HepG2 (cell line): ENCODE measurements around the gene VPS11. TPM values are rescaled to one million over a fixed set of nuclear protein-coding genes. Genes with fewer than 3 reads are reported as not detected.

Experiments used
- ARHGAP35 ChIP-seq: sonication (generic); formaldehyde crosslinking; IDR thresholded peaks from 2 replicates; pipeline ENCODE4 v1.9.0; 2022; ENCODE audit warnings: mild to moderate bottlenecking, inconsistent platforms, moderate library complexity, missing genetic modification reagents, borderline replicate concordance
- MAFG ChIP-seq: sonication (generic); formaldehyde crosslinking; IDR thresholded peaks from 2 replicates; pipeline ENCODE4 v1.5.1; 2020; ENCODE audit warnings: mild to moderate bottlenecking, missing genetic modification reagents
- NCOA1 ChIP-seq: sonication (generic); formaldehyde crosslinking; IDR thresholded peaks from 2 replicates; pipeline ENCODE4 v1.9.0; 2021; ENCODE audit warnings: missing genetic modification reagents
- PAF1 ChIP-seq: IDR thresholded peaks from 2 replicates; pipeline ENCODE4 v1.6.1; 2016; ENCODE audit warnings: missing genetic modification reagents, missing compliant biosample characterization
- SPEN ChIP-seq: sonication (generic); formaldehyde crosslinking; IDR thresholded peaks from 2 replicates; pipeline ENCODE4 v1.5.1; 2020; ENCODE audit warnings: low read depth, mild to moderate bottlenecking, missing genetic modification reagents
- TAF15 ChIP-seq: fragments of 200-400 bp; formaldehyde crosslinking; IDR thresholded peaks from one replicate; pipeline ENCODE4 v1.6.1; 2018; ENCODE audit warnings: mild to moderate bottlenecking, low read depth, low read length; ENCODE audit not compliant: poor library complexity, severe bottlenecking
- ZNF431 ChIP-seq: sonication (generic); formaldehyde crosslinking; IDR thresholded peaks from 2 replicates; pipeline ENCODE4 v1.9.0; 2022; ENCODE audit warnings: missing genetic modification reagents, low read depth, mild to moderate bottlenecking, borderline replicate concordance
- ZNF501 ChIP-seq: sonication (generic); formaldehyde crosslinking; IDR thresholded peaks from 2 replicates; pipeline ENCODE4 v1.5.1; 2020; ENCODE audit warnings: mild to moderate bottlenecking, moderate library complexity, missing genetic modification reagents
- ZNF605 ChIP-seq: sonication (generic); formaldehyde crosslinking; IDR thresholded peaks from 2 replicates; pipeline ENCODE4 v1.8.0; 2022; ENCODE audit warnings: mild to moderate bottlenecking, missing genetic modification reagents
- ZNF720 ChIP-seq: sonication (generic); formaldehyde crosslinking; IDR thresholded peaks from 2 replicates; pipeline ENCODE4 v1.4.0; 2020; ENCODE audit warnings: missing genetic modification reagents
- ZNF747 ChIP-seq: sonication (generic); formaldehyde crosslinking; IDR thresholded peaks from 2 replicates; pipeline ENCODE4 v1.8.1; 2023; ENCODE audit warnings: missing genetic modification reagents, mild to moderate bottlenecking, borderline replicate concordance
- ZNF749 ChIP-seq: sonication (generic); formaldehyde crosslinking; IDR thresholded peaks from 2 replicates; pipeline ENCODE4 v1.8.0; 2022; ENCODE audit warnings: mild to moderate bottlenecking, missing genetic modification reagents, moderate library complexity, borderline replicate concordance
- ZSCAN22 ChIP-seq: sonication (generic); formaldehyde crosslinking; IDR thresholded peaks from 2 replicates; pipeline ENCODE4 v1.4.0; 2020; ENCODE audit warnings: mild to moderate bottlenecking, missing genetic modification reagents
- ZSCAN29 ChIP-seq: sonication (generic); formaldehyde crosslinking; conservative IDR thresholded peaks from 2 replicates; pipeline ENCODE4 v1.4.0; 2020; ENCODE audit warnings: mild to moderate bottlenecking, missing genetic modification reagents
- polyA plus RNA-seq, 8 experiments: library from polyadenylated mRNA; depleted of rRNA in 3 of 8; stranded (reverse) in 7 of 8; unstranded in 1 of 8; fragments of >200 nt; fragmentation: Illumina TruSeq in 4 of 8; extraction: Trizol in 4 of 8; gene quantifications; 2 replicates each; pipeline versions ENCODE4 v1.2.1 to v1.2.3, GENCODE V29; 2011 to 2016; ENCODE audit warnings: low read depth in 4 of 8, missing spikeins in 1 of 8, mixed read lengths in 1 of 8; ENCODE audit not compliant: insufficient read depth in 1 of 8
- total RNA-seq, 5 experiments: library from RNA; depleted of rRNA; stranded (reverse); fragments of >200 nt; fragmentation: Illumina TruSeq; extraction: Trizol; gene quantifications; 2 replicates each; pipeline ENCODE4 v1.2.3, GENCODE V29; 2016; ENCODE audit warnings: low read depth in 1 of 5
- TF ChIP-seq, protein P1 (sequence below): sonication (generic); formaldehyde crosslinking; IDR thresholded peaks from 2 replicates; pipeline ENCODE4 v1.4.0; 2020; ENCODE audit warnings: missing genetic modification reagents
- TF ChIP-seq, protein P2 (sequence below): sonication (generic); formaldehyde crosslinking; IDR thresholded peaks from 2 replicates; pipeline ENCODE4 v1.9.0; 2022; ENCODE audit warnings: missing genetic modification reagents, mild to moderate bottlenecking, borderline replicate concordance
- TF ChIP-seq, protein P3 (sequence below): sonication (generic); formaldehyde crosslinking; IDR thresholded peaks from 2 replicates; pipeline ENCODE4 v1.8.0; 2022; ENCODE audit warnings: missing genetic modification reagents, mild to moderate bottlenecking, moderate library complexity, borderline replicate concordance
- TF ChIP-seq, protein P4 (sequence below): sonication (generic); formaldehyde crosslinking; conservative IDR thresholded peaks from 2 replicates; pipeline ENCODE4 v1.8.1; 2023; ENCODE audit warnings: missing genetic modification reagents
- TF ChIP-seq, protein P5 (sequence below): sonication (generic); formaldehyde crosslinking; IDR thresholded peaks from 2 replicates; pipeline ENCODE4 v1.4.0; 2020; ENCODE audit warnings: low read depth, mild to moderate bottlenecking, missing genetic modification reagents

The VPS11 gene
- total and polyA plus RNA-seq, 2 of the 13 experiments (the other 11 are each of a cell fraction or from before 2014, with no cell fraction given): 13.7 to 21.6 TPM

DNA sequence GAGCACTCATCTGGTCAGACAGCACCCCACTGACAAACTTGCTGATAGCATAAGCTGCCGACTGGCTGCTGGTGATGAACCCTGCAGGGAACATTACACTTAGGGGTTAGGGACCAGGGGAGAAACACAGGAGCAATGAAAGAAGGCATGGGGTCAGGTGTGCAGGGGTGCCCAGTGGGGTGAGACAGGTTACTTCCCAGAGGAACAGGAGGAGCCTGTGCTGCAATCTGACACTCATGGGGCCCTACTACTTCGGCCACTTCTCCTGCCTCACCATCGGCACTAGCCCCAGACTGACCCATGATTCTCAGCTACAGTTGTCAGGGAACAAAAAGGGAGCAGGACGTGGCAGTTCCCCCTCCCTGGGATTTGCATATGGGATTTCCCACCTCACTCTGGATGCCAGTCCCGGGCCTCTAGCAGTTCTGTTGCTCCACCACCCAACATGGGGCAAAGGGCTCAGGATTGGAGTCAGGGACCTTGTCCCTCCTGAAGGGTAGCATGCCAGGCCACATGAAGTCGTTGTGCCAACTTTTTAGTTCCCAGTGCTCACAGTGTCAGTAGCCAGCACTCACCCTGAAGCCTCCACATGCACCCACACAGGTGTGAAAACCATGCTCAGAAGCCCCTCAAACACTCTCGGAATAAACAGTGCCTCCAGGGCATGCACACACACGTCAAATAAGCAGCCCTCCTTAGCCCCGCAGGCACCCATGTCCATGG, 39.1 kb upstream of the VPS11 start (continued):
- TF ChIP-seq, protein P1, sequence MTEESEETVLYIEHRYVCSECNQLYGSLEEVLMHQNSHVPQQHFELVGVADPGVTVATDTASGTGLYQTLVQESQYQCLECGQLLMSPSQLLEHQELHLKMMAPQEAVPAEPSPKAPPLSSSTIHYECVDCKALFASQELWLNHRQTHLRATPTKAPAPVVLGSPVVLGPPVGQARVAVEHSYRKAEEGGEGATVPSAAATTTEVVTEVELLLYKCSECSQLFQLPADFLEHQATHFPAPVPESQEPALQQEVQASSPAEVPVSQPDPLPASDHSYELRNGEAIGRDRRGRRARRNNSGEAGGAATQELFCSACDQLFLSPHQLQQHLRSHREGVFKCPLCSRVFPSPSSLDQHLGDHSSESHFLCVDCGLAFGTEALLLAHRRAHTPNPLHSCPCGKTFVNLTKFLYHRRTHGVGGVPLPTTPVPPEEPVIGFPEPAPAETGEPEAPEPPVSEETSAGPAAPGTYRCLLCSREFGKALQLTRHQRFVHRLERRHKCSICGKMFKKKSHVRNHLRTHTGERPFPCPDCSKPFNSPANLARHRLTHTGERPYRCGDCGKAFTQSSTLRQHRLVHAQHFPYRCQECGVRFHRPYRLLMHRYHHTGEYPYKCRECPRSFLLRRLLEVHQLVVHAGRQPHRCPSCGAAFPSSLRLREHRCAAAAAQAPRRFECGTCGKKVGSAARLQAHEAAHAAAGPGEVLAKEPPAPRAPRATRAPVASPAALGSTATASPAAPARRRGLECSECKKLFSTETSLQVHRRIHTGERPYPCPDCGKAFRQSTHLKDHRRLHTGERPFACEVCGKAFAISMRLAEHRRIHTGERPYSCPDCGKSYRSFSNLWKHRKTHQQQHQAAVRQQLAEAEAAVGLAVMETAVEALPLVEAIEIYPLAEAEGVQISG: peak; percentile 4; the same call in 1 of the 2 replicates
- TF ChIP-seq TAF15: no peak
- no peak for TF ChIP-seq MAFG (CRISPR knock-in tag)
- no peak for TF ChIP-seq PAF1 (CRISPR knock-in tag)
- no peak for TF ChIP-seq ZNF501 (CRISPR knock-in tag)
- no peak for TF ChIP-seq NCOA1 (CRISPR knock-in tag)
- TF ChIP-seq ZNF605 (CRISPR knock-in tag): no peak
- TF ChIP-seq ZSCAN22 (CRISPR knock-in tag): no peak
- TF ChIP-seq, protein P2, sequence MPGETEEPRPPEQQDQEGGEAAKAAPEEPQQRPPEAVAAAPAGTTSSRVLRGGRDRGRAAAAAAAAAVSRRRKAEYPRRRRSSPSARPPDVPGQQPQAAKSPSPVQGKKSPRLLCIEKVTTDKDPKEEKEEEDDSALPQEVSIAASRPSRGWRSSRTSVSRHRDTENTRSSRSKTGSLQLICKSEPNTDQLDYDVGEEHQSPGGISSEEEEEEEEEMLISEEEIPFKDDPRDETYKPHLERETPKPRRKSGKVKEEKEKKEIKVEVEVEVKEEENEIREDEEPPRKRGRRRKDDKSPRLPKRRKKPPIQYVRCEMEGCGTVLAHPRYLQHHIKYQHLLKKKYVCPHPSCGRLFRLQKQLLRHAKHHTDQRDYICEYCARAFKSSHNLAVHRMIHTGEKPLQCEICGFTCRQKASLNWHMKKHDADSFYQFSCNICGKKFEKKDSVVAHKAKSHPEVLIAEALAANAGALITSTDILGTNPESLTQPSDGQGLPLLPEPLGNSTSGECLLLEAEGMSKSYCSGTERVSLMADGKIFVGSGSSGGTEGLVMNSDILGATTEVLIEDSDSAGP (CRISPR knock-in tag): 0 out of 2 replicates have a peak, but pooled peaks have one; percentile 21
- no peak for TF ChIP-seq ARHGAP35
- TF ChIP-seq, protein P3, sequence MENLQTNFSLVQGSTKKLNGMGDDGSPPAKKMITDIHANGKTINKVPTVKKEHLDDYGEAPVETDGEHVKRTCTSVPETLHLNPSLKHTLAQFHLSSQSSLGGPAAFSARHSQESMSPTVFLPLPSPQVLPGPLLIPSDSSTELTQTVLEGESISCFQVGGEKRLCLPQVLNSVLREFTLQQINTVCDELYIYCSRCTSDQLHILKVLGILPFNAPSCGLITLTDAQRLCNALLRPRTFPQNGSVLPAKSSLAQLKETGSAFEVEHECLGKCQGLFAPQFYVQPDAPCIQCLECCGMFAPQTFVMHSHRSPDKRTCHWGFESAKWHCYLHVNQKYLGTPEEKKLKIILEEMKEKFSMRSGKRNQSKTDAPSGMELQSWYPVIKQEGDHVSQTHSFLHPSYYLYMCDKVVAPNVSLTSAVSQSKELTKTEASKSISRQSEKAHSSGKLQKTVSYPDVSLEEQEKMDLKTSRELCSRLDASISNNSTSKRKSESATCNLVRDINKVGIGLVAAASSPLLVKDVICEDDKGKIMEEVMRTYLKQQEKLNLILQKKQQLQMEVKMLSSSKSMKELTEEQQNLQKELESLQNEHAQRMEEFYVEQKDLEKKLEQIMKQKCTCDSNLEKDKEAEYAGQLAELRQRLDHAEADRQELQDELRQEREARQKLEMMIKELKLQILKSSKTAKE: no peak
- no peak for TF ChIP-seq ZNF747 (CRISPR knock-in tag)
- no peak for TF ChIP-seq ZNF749 (CRISPR knock-in tag)
- no peak for TF ChIP-seq ZNF720 (CRISPR knock-in tag)
- TF ChIP-seq, protein P4, sequence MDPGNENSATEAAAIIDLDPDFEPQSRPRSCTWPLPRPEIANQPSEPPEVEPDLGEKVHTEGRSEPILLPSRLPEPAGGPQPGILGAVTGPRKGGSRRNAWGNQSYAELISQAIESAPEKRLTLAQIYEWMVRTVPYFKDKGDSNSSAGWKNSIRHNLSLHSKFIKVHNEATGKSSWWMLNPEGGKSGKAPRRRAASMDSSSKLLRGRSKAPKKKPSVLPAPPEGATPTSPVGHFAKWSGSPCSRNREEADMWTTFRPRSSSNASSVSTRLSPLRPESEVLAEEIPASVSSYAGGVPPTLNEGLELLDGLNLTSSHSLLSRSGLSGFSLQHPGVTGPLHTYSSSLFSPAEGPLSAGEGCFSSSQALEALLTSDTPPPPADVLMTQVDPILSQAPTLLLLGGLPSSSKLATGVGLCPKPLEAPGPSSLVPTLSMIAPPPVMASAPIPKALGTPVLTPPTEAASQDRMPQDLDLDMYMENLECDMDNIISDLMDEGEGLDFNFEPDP (CRISPR knock-in tag): no peak
- TF ChIP-seq ZSCAN29 (CRISPR knock-in tag): 0 out of 2 replicates have a peak, but pooled peaks have one; percentile 3
- TF ChIP-seq ZNF431 (CRISPR knock-in tag): no peak
- TF ChIP-seq, protein P5, sequence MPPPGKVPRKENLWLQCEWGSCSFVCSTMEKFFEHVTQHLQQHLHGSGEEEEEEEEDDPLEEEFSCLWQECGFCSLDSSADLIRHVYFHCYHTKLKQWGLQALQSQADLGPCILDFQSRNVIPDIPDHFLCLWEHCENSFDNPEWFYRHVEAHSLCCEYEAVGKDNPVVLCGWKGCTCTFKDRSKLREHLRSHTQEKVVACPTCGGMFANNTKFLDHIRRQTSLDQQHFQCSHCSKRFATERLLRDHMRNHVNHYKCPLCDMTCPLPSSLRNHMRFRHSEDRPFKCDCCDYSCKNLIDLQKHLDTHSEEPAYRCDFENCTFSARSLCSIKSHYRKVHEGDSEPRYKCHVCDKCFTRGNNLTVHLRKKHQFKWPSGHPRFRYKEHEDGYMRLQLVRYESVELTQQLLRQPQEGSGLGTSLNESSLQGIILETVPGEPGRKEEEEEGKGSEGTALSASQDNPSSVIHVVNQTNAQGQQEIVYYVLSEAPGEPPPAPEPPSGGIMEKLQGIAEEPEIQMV (CRISPR knock-in tag): no peak
- 0 out of 2 replicates have a peak, but pooled peaks have one; percentile 7 for TF ChIP-seq SPEN (CRISPR knock-in tag)
